ENCODE measurements around the gene KDM4C.
"Not testable (repeated sequence)": the region's sequence is repeated elsewhere in the genome, so short reads cannot be mapped to it uniquely, and the experiment has no call there.

The KDM4C gene

GRCh38 chr9:6733831-6734230 lies 23.9 kb upstream of the KDM4C start:
- H3K36me3 ChIP-seq (ENCODE audit: insufficient read depth, low read length): no peaks in the 10 kb centered on the region
- no peak overlapping the region for H2AFZ ChIP-seq (ENCODE audit: low read depth, low read length)
- H3K79me2 ChIP-seq (ENCODE audit: insufficient read depth, low read length): no peaks in the 10 kb centered on the region
- DNase-seq (no peak), ATAC-seq (ENCODE audit: insufficient read depth, low read depth) (no peak)
- H3K4me3 ChIP-seq (ENCODE audit: low read depth in 1 of 2, low read length in 2 of 2): no peak overlapping the region
- no peak overlapping the region for H3K9ac ChIP-seq (ENCODE audit: low read depth, low read length)
- H3K9me3 ChIP-seq (ENCODE audit: insufficient read depth, low read length, severe bottlenecking): no peaks in the 10 kb centered on the region
- H3K27me3 ChIP-seq (ENCODE audit: insufficient read depth, low read length, poor library complexity): no peaks in the 10 kb centered on the region
- no peak overlapping the region for H3K4me2 ChIP-seq (ENCODE audit: insufficient read depth, low read length)
- H4K20me1 ChIP-seq (ENCODE audit: insufficient read depth, low read length): no peaks in the 10 kb centered on the region
- TF ChIP-seq EZH2 (IDR thresholded peaks at IDR 0.05; ENCODE audit: borderline replicate concordance, low read depth, low read length, severe bottlenecking): no peak
- no peak for TF ChIP-seq CTCF (IDR thresholded peaks at IDR 0.05; ENCODE audit: borderline replicate concordance, extremely low read depth, low read length, poor library complexity, severe bottlenecking)
- no peaks in the 10 kb centered on the region for H3K4me1 ChIP-seq (ENCODE audit: insufficient read depth, low read length)
- no peak overlapping the region for H3K27ac ChIP-seq (ENCODE audit: low read length)

DNA sequence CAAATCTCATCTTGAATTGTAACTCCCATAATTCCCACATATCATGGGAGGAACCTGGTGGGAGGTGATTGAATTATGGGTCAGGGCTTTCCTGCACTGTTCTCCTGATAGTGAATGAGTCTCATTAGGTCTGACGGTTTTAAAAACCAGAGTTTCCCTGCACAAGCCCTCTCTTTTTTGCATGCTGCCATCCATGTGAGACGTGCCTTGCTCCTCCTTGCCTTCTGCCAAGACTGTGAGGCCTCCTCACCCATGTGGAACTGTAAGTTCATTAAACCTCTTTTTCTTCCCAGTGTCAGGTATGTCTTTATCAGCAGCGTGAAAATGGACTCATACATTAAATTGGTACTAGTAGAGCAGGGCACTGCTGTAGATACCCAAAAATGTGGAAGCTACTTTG lies 22.4 kb upstream of the KDM4C start:
- Histone ChIP-seq H4K20me1 (ENCODE audit: insufficient read depth, low read length) (no peaks in the 10 kb centered on the region), H3K36me3 (ENCODE audit: insufficient read depth, low read length) (no peaks in the 10 kb centered on the region), H3K4me1 (ENCODE audit: insufficient read depth, low read length) (no peaks in the 10 kb centered on the region), H3K9me3 (ENCODE audit: insufficient read depth, low read length, severe bottlenecking) (no peaks in the 10 kb centered on the region), H3K9ac (ENCODE audit: low read depth, low read length) (no peak overlapping the region), H3K27ac (ENCODE audit: low read length) (no peak overlapping the region), H3K4me3 (ENCODE audit: low read depth in 1 of 2, low read length in 2 of 2) (no peak overlapping the region), H3K27me3 (ENCODE audit: insufficient read depth, low read length, poor library complexity) (no peaks in the 10 kb centered on the region), H3K79me2 (ENCODE audit: insufficient read depth, low read length) (no peaks in the 10 kb centered on the region), H2AFZ (ENCODE audit: low read depth, low read length) (no peak overlapping the region), H3K4me2 (ENCODE audit: insufficient read depth, low read length) (no peak overlapping the region)
- ATAC-seq (ENCODE audit: insufficient read depth, low read depth) (no peak), DNase-seq (no peak)
- no peak for TF ChIP-seq CTCF (IDR thresholded peaks at IDR 0.05; ENCODE audit: borderline replicate concordance, extremely low read depth, low read length, poor library complexity, severe bottlenecking)
- no peak for TF ChIP-seq EZH2 (IDR thresholded peaks at IDR 0.05; ENCODE audit: borderline replicate concordance, low read depth, low read length, severe bottlenecking)

GRCh38 chr9:6739218-6739617 lies 18.6 kb upstream of the KDM4C start:
- H3K27ac ChIP-seq (ENCODE audit: low read length): no peak overlapping the region
- TF ChIP-seq CTCF (IDR thresholded peaks at IDR 0.05; ENCODE audit: borderline replicate concordance, extremely low read depth, low read length, poor library complexity, severe bottlenecking) (peak; percentile 39), EZH2 (IDR thresholded peaks at IDR 0.05; ENCODE audit: borderline replicate concordance, low read depth, low read length, severe bottlenecking) (no peak)
- no peak overlapping the region for H3K4me2 ChIP-seq (ENCODE audit: insufficient read depth, low read length)
- H3K79me2 ChIP-seq (ENCODE audit: insufficient read depth, low read length): no peaks in the 10 kb centered on the region
- DNase-seq (no peak), ATAC-seq (ENCODE audit: insufficient read depth, low read depth) (no peak)
- H3K36me3 ChIP-seq (ENCODE audit: insufficient read depth, low read length): no peaks in the 10 kb centered on the region
- no peaks in the 10 kb centered on the region for H3K4me1 ChIP-seq (ENCODE audit: insufficient read depth, low read length)
- no peaks in the 10 kb centered on the region for H3K27me3 ChIP-seq (ENCODE audit: insufficient read depth, low read length, poor library complexity)
- no peaks in the 10 kb centered on the region for H4K20me1 ChIP-seq (ENCODE audit: insufficient read depth, low read length)
- no peak overlapping the region for H3K4me3 ChIP-seq (ENCODE audit: low read depth in 1 of 2, low read length in 2 of 2)
- no peak overlapping the region for H2AFZ ChIP-seq (ENCODE audit: low read depth, low read length)
- no peaks in the 10 kb centered on the region for H3K9me3 ChIP-seq (ENCODE audit: insufficient read depth, low read length, severe bottlenecking)
- no peak overlapping the region for H3K9ac ChIP-seq (ENCODE audit: low read depth, low read length)

DNA sequence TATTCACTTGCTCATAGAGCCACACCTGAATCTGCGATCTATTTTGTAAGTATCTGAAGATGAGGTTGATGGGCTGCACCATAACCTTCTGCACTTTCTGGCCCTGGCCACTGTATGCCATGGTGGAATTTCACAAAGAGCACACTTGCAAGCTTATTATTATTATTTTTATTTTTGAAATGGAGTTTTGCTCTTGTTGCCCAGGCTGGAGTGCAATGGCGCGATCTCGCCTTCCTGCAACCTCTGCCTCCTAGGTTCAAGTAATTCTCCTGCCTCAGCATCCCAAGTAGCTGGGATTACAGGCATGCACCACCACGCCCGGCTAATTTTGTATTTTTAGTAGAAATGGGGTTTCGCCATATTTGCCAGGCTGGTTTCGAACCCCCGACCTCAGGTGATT lies 8.9 kb upstream of the KDM4C start:
- not testable (repeated sequence) for H3K4me2 ChIP-seq (ENCODE audit: insufficient read depth, low read length); H4K20me1 ChIP-seq (ENCODE audit: insufficient read depth, low read length); DNase-seq; H3K36me3 ChIP-seq (ENCODE audit: insufficient read depth, low read length); H3K9ac ChIP-seq (ENCODE audit: low read depth, low read length); H3K4me3 ChIP-seq (ENCODE audit: low read depth in 1 of 2, low read length in 2 of 2); H3K79me2 ChIP-seq (ENCODE audit: insufficient read depth, low read length); H3K9me3 ChIP-seq (ENCODE audit: insufficient read depth, low read length, severe bottlenecking); H3K27me3 ChIP-seq (ENCODE audit: insufficient read depth, low read length, poor library complexity); H2AFZ ChIP-seq (ENCODE audit: low read depth, low read length); ATAC-seq (ENCODE audit: insufficient read depth, low read depth); H3K27ac ChIP-seq (ENCODE audit: low read length)
- H3K4me1 ChIP-seq (ENCODE audit: insufficient read depth, low read length): peaks cover 10% of the 10 kb centered on the region; the same call in 1 of the 2 replicates

GRCh38 chr9:6754861-6755260 lies 2.9 kb upstream of the KDM4C start:
- Histone ChIP-seq H3K79me2 (ENCODE audit: insufficient read depth, low read length) (peaks cover 19% of the 10 kb centered on the region), H3K4me1 (ENCODE audit: insufficient read depth, low read length) (peaks cover 34% of the 10 kb centered on the region)
- not testable (repeated sequence) for ATAC-seq (ENCODE audit: insufficient read depth, low read depth); DNase-seq; H4K20me1 ChIP-seq (ENCODE audit: insufficient read depth, low read length); H3K9me3 ChIP-seq (ENCODE audit: insufficient read depth, low read length, severe bottlenecking); H3K4me2 ChIP-seq (ENCODE audit: insufficient read depth, low read length); H3K9ac ChIP-seq (ENCODE audit: low read depth, low read length); H3K27me3 ChIP-seq (ENCODE audit: insufficient read depth, low read length, poor library complexity); H3K4me3 ChIP-seq (ENCODE audit: low read depth in 1 of 2, low read length in 2 of 2); H3K36me3 ChIP-seq (ENCODE audit: insufficient read depth, low read length); H2AFZ ChIP-seq (ENCODE audit: low read depth, low read length); H3K27ac ChIP-seq (ENCODE audit: low read length)

All from DND-41 (cell line).